Liver (tissue), 9 donors: ENCODE results near the gene ZNF837. TPM values are rescaled to one million over a fixed set of nuclear protein-coding genes. Genes with fewer than 3 reads are reported as not detected.

Experiments used
- DNase-seq: peaks from one replicate; pipeline ENCODE4 v3.0.0-alpha.2; 2017; ENCODE audit warnings: low spot score
- H3K27ac ChIP-seq, 2 donors: one replicate each; pipeline ENCODE4 v1.7.0; 2013; ENCODE audit warnings: inconsistent platforms in 2 of 2, low read length in 2 of 2, control low read depth in 1 of 2, low read depth in 1 of 2, mild to moderate bottlenecking in 1 of 2
- H3K27me3 ChIP-seq, 4 donors: one replicate each; pipeline versions ENCODE4 v1.6.1 to v1.7.0; 2013; ENCODE audit warnings: low read length in 3 of 4, inconsistent platforms in 1 of 4, mild to moderate bottlenecking in 1 of 4, moderate library complexity in 1 of 4; ENCODE audit not compliant: control insufficient read depth in 4 of 4, insufficient read depth in 4 of 4
- H3K36me3 ChIP-seq, 4 donors: one replicate each; pipeline versions ENCODE4 v1.6.1 to v1.7.0; 2013; ENCODE audit warnings: low read length in 3 of 4, mild to moderate bottlenecking in 3 of 4, low read depth in 1 of 4, moderate library complexity in 1 of 4; ENCODE audit not compliant: control insufficient read depth in 4 of 4, insufficient read depth in 3 of 4
- H3K4me1 ChIP-seq, 4 donors: one replicate each; pipeline versions ENCODE4 v1.6.1 to v1.7.0; 2013; ENCODE audit warnings: low read length in 3 of 4, mild to moderate bottlenecking in 3 of 4, moderate library complexity in 1 of 4; ENCODE audit not compliant: control insufficient read depth in 4 of 4, insufficient read depth in 4 of 4
- H3K4me3 ChIP-seq, 3 donors: one replicate each; pipeline versions ENCODE4 v1.6.1 to v1.7.0; 2013; ENCODE audit warnings: low read length in 3 of 3, control low read depth in 1 of 3, low read depth in 1 of 3, mild to moderate bottlenecking in 1 of 3
- H3K9ac ChIP-seq, 2 donors: one replicate each; pipeline ENCODE4 v1.7.0; 2013; ENCODE audit warnings: low read length in 2 of 2, mild to moderate bottlenecking in 2 of 2, moderate library complexity in 2 of 2, control low read depth in 1 of 2, low read depth in 1 of 2
- H3K9me3 ChIP-seq, 4 donors: one replicate each; pipeline versions ENCODE4 v1.6.1 to v1.7.0; 2013; ENCODE audit warnings: low read length in 3 of 4; ENCODE audit not compliant: control insufficient read depth in 4 of 4
- ATF3 ChIP-seq: IDR thresholded peaks from 2 replicates; pipeline ENCODE4 v1.6.1; 2016; ENCODE audit warnings: antibody characterized with exemption
- CTCF ChIP-seq: fragments of 150-350 bp; IDR thresholded peaks from 2 replicates; pipeline ENCODE4 v1.5.1; 2017; ENCODE audit warnings: improper control_type of control experiment, low read depth, low read length; ENCODE audit not compliant: missing input control
- EGR1 ChIP-seq, 2 donors: IDR thresholded peaks; 2 replicates each; pipeline ENCODE4 v1.6.1; 2016 to 2018; ENCODE audit warnings: antibody characterized with exemption in 2 of 2, low read depth in 2 of 2
- FOXA1 ChIP-seq: IDR thresholded peaks from 2 replicates; pipeline ENCODE4 v1.6.1; 2016; ENCODE audit warnings: antibody characterized with exemption
- FOXA2 ChIP-seq: IDR thresholded peaks from 2 replicates; pipeline ENCODE4 v1.6.1; 2016; ENCODE audit warnings: antibody characterized with exemption
- GABPA ChIP-seq, 2 donors: IDR thresholded peaks in 1 of 2; conservative IDR thresholded peaks in 1 of 2; 2 replicates each; pipeline ENCODE4 v1.6.1; 2016; ENCODE audit warnings: antibody characterized with exemption in 2 of 2, mild to moderate bottlenecking in 1 of 2, moderate library complexity in 1 of 2
- HNF4A ChIP-seq, 2 donors: conservative IDR thresholded peaks; 2 replicates each; pipeline ENCODE4 v1.6.1; 2016; ENCODE audit warnings: antibody characterized with exemption in 2 of 2, mild to moderate bottlenecking in 2 of 2
- HNF4G ChIP-seq: IDR thresholded peaks from 2 replicates; pipeline ENCODE4 v1.6.1; 2016; ENCODE audit warnings: antibody characterized with exemption
- NR2F2 ChIP-seq: IDR thresholded peaks from 2 replicates; pipeline ENCODE4 v1.6.1; 2016; ENCODE audit warnings: antibody characterized with exemption
- RAD21 ChIP-seq, 2 donors: IDR thresholded peaks; 2 replicates each; pipeline ENCODE4 v1.6.1; 2016; ENCODE audit warnings: antibody characterized with exemption in 2 of 2, mild to moderate bottlenecking in 2 of 2
- REST ChIP-seq: IDR thresholded peaks from 2 replicates; pipeline ENCODE4 v1.6.1; 2016; ENCODE audit warnings: antibody characterized with exemption, mild to moderate bottlenecking
- RXRA ChIP-seq, 2 donors: IDR thresholded peaks; 2 replicates each; pipeline ENCODE4 v1.6.1; 2017 to 2018; ENCODE audit warnings: antibody characterized with exemption in 2 of 2, mild to moderate bottlenecking in 1 of 2
- SP1 ChIP-seq: IDR thresholded peaks from 2 replicates; pipeline ENCODE4 v1.6.1; 2018; ENCODE audit warnings: antibody characterized with exemption, mild to moderate bottlenecking
- YY1 ChIP-seq: IDR thresholded peaks from 2 replicates; pipeline ENCODE4 v1.6.1; 2016; ENCODE audit warnings: antibody characterized with exemption, mild to moderate bottlenecking
- WGBS: extraction: QIAGEN DNeasy Blood & Tissue Kit; methylation state at CpG from one replicate; pipeline ENCODE4 v1.1.7; 2013; 5-methylcytosine and 5-hydroxymethylcytosine counted together
- polyA plus RNA-seq, 2 donors: library from polyadenylated mRNA; stranded (reverse) in 1 of 2; unstranded in 1 of 2; fragments of 200-250 nt in 1 of 2; fragments of >200 nt in 1 of 2; fragmentation: Nextera tagmentation in 1 of 2; extraction: Ambion mirVana in 1 of 2; gene quantifications; one replicate each; pipeline versions ENCODE4 v1.2.1 to v1.2.3, GENCODE V29; 2013 to 2015
- total RNA-seq, 2 donors: library from RNA; depleted of rRNA; stranded (reverse); fragments of >200 nt; gene quantifications; one replicate each; pipeline ENCODE4 v1.2.3, GENCODE V29; 2014
- donor health status: healthy.
- donor health status: healthy.
- donor health status: healthy.
- donor health status: healthy.
- donor health status: healthy.

Gene ZNF837
- total and polyA plus RNA-seq, 4 donors: 0.54 to 3.6 (median 2.3) TPM

- H3K4me1 ChIP-seq: peaks cover 23 to 88% (median 66%) of the 10 kb centered on the region in 4 donors
- DNase-seq: no peak
Observed at GRCh38 chr19:58351990-58352755, 28.7 kb downstream of the ZNF837 start.

GRCh38 chr19:58351558-58351878 lies 29.3 kb downstream of the ZNF837 start:
- no peak for DNase-seq
- Histone ChIP-seq H3K36me3 (peaks cover 0 to 6% (median 0%) of the 10 kb centered on the region in 4 donors), H3K9me3 (no peaks in the 10 kb centered on the region), H3K27ac (peak overlapping the region in 1 of 2 donors; percentile 20), H3K4me1 (peaks cover 23 to 85% (median 67%) of the 10 kb centered on the region in 4 donors), H3K9ac (no peak overlapping the region), H3K4me3 (peak overlapping the region; percentile 49 to 96 (median 65)), H3K27me3 (no peaks in the 10 kb centered on the region)
- no peak for TF ChIP-seq ATF3
- peak in 1 of 2 donors; percentile 22 for TF ChIP-seq RXRA (IDR thresholded peaks at IDR 0.05)
- peak; percentile 69 to 71 for TF ChIP-seq HNF4A (conservative IDR thresholded peaks at IDR 0.05)
- TF ChIP-seq HNF4G: no peak
- TF ChIP-seq FOXA1: no peak
- TF ChIP-seq GABPA (IDR thresholded peaks at IDR 0.05 in 1 of 2, conservative IDR thresholded peaks at IDR 0.05 in 1 of 2): no peak
- no peak for TF ChIP-seq EGR1 (IDR thresholded peaks at IDR 0.05; ENCODE audit: low read depth in 2 of 2)
- no peak for TF ChIP-seq REST
- TF ChIP-seq YY1: no peak
- TF ChIP-seq RAD21 (IDR thresholded peaks at IDR 0.05): no peak
- TF ChIP-seq CTCF: no peak
- no peak for TF ChIP-seq FOXA2
- 47% methylated on average over 9 of the region's 9 CpGs for WGBS

More at GRCh38 chr19:58351990-58352755, 28.7 kb downstream of the ZNF837 start:
- Histone ChIP-seq H3K27ac (peak overlapping the region; percentile 42 to 47), H3K9me3 (no peaks in the 10 kb centered on the region), H3K36me3 (peaks cover 0 to 3% (median 0%) of the 10 kb centered on the region in 4 donors), H3K4me3 (peak overlapping the region; percentile 65 to 96 (median 81)), H3K9ac (peak overlapping the region; percentile 28 to 69), H3K27me3 (no peaks in the 10 kb centered on the region)
- TF ChIP-seq FOXA1 (no peak), SP1 (no peak), NR2F2 (no peak), HNF4A (conservative IDR thresholded peaks at IDR 0.05) (peak in 1 of 2 donors; percentile 4), FOXA2 (no peak)
- 40% methylated on average over 23 of the region's 23 CpGs for WGBS
